MCF 10A (cell line): ENCODE results near the gene TMEM60. TPM values are rescaled to one million over a fixed set of nuclear protein-coding genes. Genes with fewer than 3 reads are reported as not detected.

Experiments used
- BruUV-seq: library from RNA; stranded (reverse); fragments of 400-500 nt; replicated peaks from 2 replicates; lab custom pipeline; 2021; lab: Mats Ljungman, UMichigan
- CTCF ChIA-PET: fragments of 300-600 bp; sonication (Branson Sonifier 250); formaldehyde crosslinking; extraction: SDS; loops from one replicate; lab custom pipeline; 2021; ENCODE audit warnings: antibody characterized with exemption, inconsistent platforms; lab: Yijun Ruan, JAX
- POLR2A ChIA-PET: fragments of 300-600, 350-650 bp; sonication (Branson Sonifier 250); formaldehyde crosslinking; extraction: SDS; loops from one replicate; lab custom pipeline; 2020; ENCODE audit warnings: antibody characterized with exemption, inconsistent platforms; lab: Yijun Ruan, JAX
- DNase-seq: peaks from one replicate; pipeline ENCODE4 v3.0.0-alpha.2; 2018; ENCODE audit not compliant: unreplicated experiment
- H3K27ac Mint-ChIP-seq: one replicate; pipeline ENCODE4 v1.8.0; 2022; ENCODE audit warnings: mild to moderate bottlenecking, low read depth, mixed read lengths; ENCODE audit not compliant: unreplicated experiment
- H3K27me3 Mint-ChIP-seq: one replicate; pipeline ENCODE4 v1.8.0; 2022; ENCODE audit warnings: mixed read lengths; ENCODE audit not compliant: insufficient read depth, unreplicated experiment
- H3K36me3 Mint-ChIP-seq: one replicate; pipeline ENCODE4 v1.8.0; 2022; ENCODE audit warnings: mild to moderate bottlenecking, moderate library complexity, mixed read lengths; ENCODE audit not compliant: insufficient read depth, unreplicated experiment
- H3K4me1 Mint-ChIP-seq: one replicate; pipeline ENCODE4 v1.8.0; 2022; ENCODE audit warnings: mixed read lengths; ENCODE audit not compliant: insufficient read depth, unreplicated experiment
- H3K4me3 Mint-ChIP-seq: one replicate; pipeline ENCODE4 v1.8.0; 2022; ENCODE audit warnings: mild to moderate bottlenecking, moderate library complexity, mixed read lengths; ENCODE audit not compliant: unreplicated experiment
- H3K9me3 Mint-ChIP-seq: one replicate; pipeline ENCODE4 v1.8.0; 2022; ENCODE audit warnings: mixed read lengths; ENCODE audit not compliant: unreplicated experiment
- intact Hi-C: fragments of 100-400 bp; cut with micrococcal nuclease; formaldehyde crosslinking; loops from 2 replicates; pipeline ENCODE4 v1.14.1; 2022
- total RNA-seq: library from RNA; stranded (reverse); gene quantifications from 2 replicates; pipeline ENCODE4 v1.2.3, GENCODE V29; 2022
- TF ChIP-seq, protein P1 (sequence below): fragments of 200-600 bp; IDR thresholded peaks from one replicate; pipeline ENCODE4 v1.8.0; 2022; ENCODE audit warnings: antibody characterized with exemption, mild to moderate bottlenecking; ENCODE audit not compliant: unreplicated experiment

Gene TMEM60
- total RNA-seq, 1 experiment from 2014 or later: 7.1 TPM

DNA sequence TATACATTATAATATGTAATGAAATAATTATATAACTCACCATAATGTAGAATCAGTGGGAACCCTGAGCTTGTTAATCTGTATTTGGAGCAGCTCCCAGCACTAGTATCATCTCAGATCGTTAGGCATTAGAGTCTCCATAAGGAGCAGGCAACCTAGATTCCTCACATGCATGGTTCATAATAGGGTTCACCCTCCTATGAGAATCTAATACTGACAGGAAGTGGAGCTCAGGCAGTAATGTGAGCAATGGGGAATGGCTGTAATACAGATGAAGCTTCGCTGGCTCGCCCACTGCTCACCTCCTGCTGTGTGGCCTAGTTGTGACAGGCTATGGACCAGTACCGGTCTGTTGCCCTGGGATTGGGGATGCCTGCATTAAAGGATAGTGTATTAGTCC lies 52.5 kb downstream of the TMEM60 start:
- no TSS peak for BruUV-seq
- intact Hi-C loops: no loop called here
- Mint-ChIP-seq H3K4me1 (no peaks in the 10 kb centered on the region), H3K4me3 (no peak overlapping the region), H3K27me3 (no peaks in the 10 kb centered on the region), H3K27ac (no peak overlapping the region), H3K9me3 (no peaks in the 10 kb centered on the region), H3K36me3 (peaks cover 8% of the 10 kb centered on the region)
- ChIA-PET CTCF (interaction anchor here (1.3 to 1.9 kb wide), 3 partner anchors 14 to 94 kb away, joined by 4 to 12 read pairs (median 5); no protein-coding TSS in a partner anchor), POLR2A (interaction anchor here (1.1 kb wide), 1 partner anchor 25 kb away, joined by 3 read pairs; no protein-coding TSS in a partner anchor)
- TF ChIP-seq, protein P1, sequence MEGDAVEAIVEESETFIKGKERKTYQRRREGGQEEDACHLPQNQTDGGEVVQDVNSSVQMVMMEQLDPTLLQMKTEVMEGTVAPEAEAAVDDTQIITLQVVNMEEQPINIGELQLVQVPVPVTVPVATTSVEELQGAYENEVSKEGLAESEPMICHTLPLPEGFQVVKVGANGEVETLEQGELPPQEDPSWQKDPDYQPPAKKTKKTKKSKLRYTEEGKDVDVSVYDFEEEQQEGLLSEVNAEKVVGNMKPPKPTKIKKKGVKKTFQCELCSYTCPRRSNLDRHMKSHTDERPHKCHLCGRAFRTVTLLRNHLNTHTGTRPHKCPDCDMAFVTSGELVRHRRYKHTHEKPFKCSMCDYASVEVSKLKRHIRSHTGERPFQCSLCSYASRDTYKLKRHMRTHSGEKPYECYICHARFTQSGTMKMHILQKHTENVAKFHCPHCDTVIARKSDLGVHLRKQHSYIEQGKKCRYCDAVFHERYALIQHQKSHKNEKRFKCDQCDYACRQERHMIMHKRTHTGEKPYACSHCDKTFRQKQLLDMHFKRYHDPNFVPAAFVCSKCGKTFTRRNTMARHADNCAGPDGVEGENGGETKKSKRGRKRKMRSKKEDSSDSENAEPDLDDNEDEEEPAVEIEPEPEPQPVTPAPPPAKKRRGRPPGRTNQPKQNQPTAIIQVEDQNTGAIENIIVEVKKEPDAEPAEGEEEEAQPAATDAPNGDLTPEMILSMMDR: no peak
- no peak for DNase-seq

Other genes with a start within 250 kb of the TMEM60 start
- gene RSBN1L, start 102.0 kb downstream of the TMEM60 start, total RNA-seq: 10.9 and 12.1 TPM in 2 replicates
- gene PHTF2, start 339 bp upstream of the TMEM60 start, total RNA-seq: 12.6 and 16.0 TPM in 2 replicates